Vagina (tissue), 2 donors: ENCODE results near the gene NPM1. TPM values are rescaled to one million over a fixed set of nuclear protein-coding genes. Genes with fewer than 3 reads are reported as not detected.
"Not testable (repeated sequence)": the region's sequence is repeated elsewhere in the genome, so short reads cannot be mapped to it uniquely, and the experiment has no call there.

Experiments
- DNase-seq, 2 donors: peaks; one replicate each; pipeline ENCODE4 v3.0.0-alpha.2; 2017; ENCODE audit errors: extremely low spot score in 2 of 2
- H3K27ac ChIP-seq: fragments of 200-600 bp; sonication (generic); one replicate; pipeline ENCODE4 v1.5.1; 2019
- H3K27me3 ChIP-seq: fragments of 200-600 bp; sonication (generic); one replicate; pipeline ENCODE4 v1.5.1; 2019
- H3K36me3 ChIP-seq, 2 donors: fragments of 200-600 bp; sonication (generic); one replicate each; pipeline ENCODE4 v1.5.1; 2017 to 2019
- H3K4me1 ChIP-seq: fragments of 200-600 bp; sonication (generic); one replicate; pipeline ENCODE4 v1.5.1; 2019
- H3K4me3 ChIP-seq, 2 donors: fragments of 200-600 bp; sonication (generic); 1 replicate in 1 of 2; 2 replicates in 1 of 2; pipeline ENCODE4 v1.5.1; 2016 to 2019
- H3K9me3 ChIP-seq: fragments of 200-600 bp; sonication (generic); one replicate; pipeline ENCODE4 v1.5.1; 2019
- POLR2A ChIP-seq, 2 donors: fragments of 450-650 bp; IDR thresholded peaks; one replicate each; pipeline ENCODE4 v1.6.1; 2017; ENCODE audit warnings: antibody characterized with exemption in 2 of 2, mild to moderate bottlenecking in 2 of 2, moderate library complexity in 2 of 2
- POLR2AphosphoS5 ChIP-seq, 2 donors: sonication (generic); formaldehyde crosslinking; IDR thresholded peaks; one replicate each; pipeline ENCODE4 v1.9.0; 2017; ENCODE audit warnings: antibody characterized with exemption in 2 of 2, mild to moderate bottlenecking in 2 of 2, low read depth in 1 of 2; ENCODE audit not compliant: insufficient read depth in 1 of 2
- intact Hi-C: fragments of 100-400 bp; cut with DNase I; formaldehyde crosslinking; loops from one replicate; pipeline ENCODE4 v1.15.1; 2023
- total RNA-seq: library from RNA; depleted of rRNA; stranded (reverse); fragments of >200 nt; gene quantifications from one replicate; pipeline ENCODE4 v1.2.3, GENCODE V29; 2016
- TF ChIP-seq, protein P1 (sequence below), 3 experiments: fragments of 450-650 bp in 2 of 3; fragments of 200-600 bp in 1 of 3; sonication (generic) in 1 of 3; IDR thresholded peaks; one replicate each; pipeline ENCODE4 v1.5.1; 2017 to 2019; ENCODE audit warnings: antibody characterized with exemption in 3 of 3, mild to moderate bottlenecking in 2 of 3, moderate library complexity in 2 of 3

Gene NPM1
- total RNA-seq, 1 donor from 2014 or later, result 526 TPM

DNA sequence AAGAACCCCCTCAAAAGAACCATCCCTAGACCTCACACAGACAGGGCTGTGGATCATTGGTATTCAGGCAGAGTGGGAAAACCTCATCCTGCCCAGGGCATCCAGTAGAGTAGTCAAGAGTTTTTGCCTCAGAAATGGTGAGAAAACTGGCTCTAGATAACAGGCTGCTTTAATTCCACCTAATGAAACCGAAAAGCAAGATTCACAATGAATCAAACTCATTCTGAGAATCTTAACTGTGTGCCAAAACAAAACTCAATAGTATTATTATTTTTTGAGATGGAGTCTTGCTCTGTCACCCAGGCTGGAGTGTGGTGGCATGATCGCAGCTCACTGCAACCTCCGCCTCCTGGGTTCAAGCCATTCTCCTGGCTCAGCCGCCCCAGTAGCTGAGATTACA is 17.8 kb upstream of the NPM1 start:
- intact Hi-C loops, result no loop called here

DNA sequence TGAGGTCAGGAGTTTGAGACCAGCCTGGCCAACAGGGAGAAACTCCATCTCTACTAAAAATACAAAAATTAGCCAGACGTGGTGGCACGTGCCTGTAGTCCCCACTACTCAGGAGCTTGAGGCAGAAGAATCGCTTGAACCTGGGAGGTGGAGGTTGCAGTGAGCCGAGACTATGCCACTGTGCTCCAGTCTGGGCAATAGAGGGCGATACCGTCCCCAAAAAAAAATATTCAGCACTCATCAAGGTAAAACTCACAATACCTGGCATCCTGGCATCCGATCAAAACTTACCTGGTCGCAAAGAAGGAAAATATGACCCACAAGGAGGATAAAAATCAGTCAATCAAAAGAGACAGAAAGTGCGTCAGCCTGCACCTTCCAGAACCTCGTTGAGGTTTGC is 16.8 kb upstream of the NPM1 start:
- DNase-seq, H3K36me3 ChIP-seq, H3K4me1 ChIP-seq, intact Hi-C loops, H3K27ac ChIP-seq, H3K4me3 ChIP-seq, H3K27me3 ChIP-seq, H3K9me3 ChIP-seq: not testable (repeated sequence)

More for the DNA sequence above, 17.8 kb upstream of the NPM1 start:
- Histone ChIP-seq H3K27me3 (no peaks in the 10 kb centered on the region), H3K9me3 (no peaks in the 10 kb centered on the region), H3K4me1 (no peaks in the 10 kb centered on the region), H3K4me3 (no peak overlapping the region), H3K36me3 (no peaks in the 10 kb centered on the region), H3K27ac (no peak overlapping the region)
- TF ChIP-seq POLR2AphosphoS5 (IDR thresholded peaks at IDR 0.05; ENCODE audit: insufficient read depth in 1 of 2, low read depth in 1 of 2), result no peak
- TF ChIP-seq, protein P1, sequence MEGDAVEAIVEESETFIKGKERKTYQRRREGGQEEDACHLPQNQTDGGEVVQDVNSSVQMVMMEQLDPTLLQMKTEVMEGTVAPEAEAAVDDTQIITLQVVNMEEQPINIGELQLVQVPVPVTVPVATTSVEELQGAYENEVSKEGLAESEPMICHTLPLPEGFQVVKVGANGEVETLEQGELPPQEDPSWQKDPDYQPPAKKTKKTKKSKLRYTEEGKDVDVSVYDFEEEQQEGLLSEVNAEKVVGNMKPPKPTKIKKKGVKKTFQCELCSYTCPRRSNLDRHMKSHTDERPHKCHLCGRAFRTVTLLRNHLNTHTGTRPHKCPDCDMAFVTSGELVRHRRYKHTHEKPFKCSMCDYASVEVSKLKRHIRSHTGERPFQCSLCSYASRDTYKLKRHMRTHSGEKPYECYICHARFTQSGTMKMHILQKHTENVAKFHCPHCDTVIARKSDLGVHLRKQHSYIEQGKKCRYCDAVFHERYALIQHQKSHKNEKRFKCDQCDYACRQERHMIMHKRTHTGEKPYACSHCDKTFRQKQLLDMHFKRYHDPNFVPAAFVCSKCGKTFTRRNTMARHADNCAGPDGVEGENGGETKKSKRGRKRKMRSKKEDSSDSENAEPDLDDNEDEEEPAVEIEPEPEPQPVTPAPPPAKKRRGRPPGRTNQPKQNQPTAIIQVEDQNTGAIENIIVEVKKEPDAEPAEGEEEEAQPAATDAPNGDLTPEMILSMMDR (IDR thresholded peaks at IDR 0.05), result no peak
- no peak for TF ChIP-seq POLR2A (IDR thresholded peaks at IDR 0.05)
- no peak for DNase-seq

DNA sequence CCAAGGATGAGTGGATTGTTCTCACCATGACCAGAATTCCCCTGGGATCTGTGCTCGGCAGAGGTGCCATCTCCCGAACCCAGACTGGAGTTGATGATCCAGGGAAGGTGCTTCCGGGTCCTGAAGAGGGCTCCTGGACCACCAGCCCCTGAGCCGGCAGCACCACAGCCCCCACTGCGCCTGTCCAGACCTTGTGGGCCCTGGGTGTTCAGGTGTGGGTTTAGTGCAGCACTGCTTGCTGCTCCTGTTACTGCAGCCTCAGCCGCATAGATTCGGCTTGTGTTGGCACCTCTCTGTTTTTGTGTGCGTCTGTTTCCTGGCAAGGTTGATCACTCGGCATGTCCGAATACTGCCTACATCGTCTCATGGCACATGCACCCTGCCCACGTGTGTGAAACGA is 16.3 kb upstream of the NPM1 start:
- Histone ChIP-seq H3K27me3 (no peaks in the 10 kb centered on the region), H3K9me3 (no peaks in the 10 kb centered on the region), H3K36me3 (no peaks in the 10 kb centered on the region), H3K4me3 (no peak overlapping the region), H3K4me1 (no peaks in the 10 kb centered on the region), H3K27ac (no peak overlapping the region)
- DNase-seq, result no peak
- TF ChIP-seq, protein P1 (IDR thresholded peaks at IDR 0.05), result no peak
- TF ChIP-seq POLR2AphosphoS5 (IDR thresholded peaks at IDR 0.05; ENCODE audit: insufficient read depth in 1 of 2, low read depth in 1 of 2) (no peak), POLR2A (IDR thresholded peaks at IDR 0.05) (no peak)
- intact Hi-C loops, result no loop called here

DNA sequence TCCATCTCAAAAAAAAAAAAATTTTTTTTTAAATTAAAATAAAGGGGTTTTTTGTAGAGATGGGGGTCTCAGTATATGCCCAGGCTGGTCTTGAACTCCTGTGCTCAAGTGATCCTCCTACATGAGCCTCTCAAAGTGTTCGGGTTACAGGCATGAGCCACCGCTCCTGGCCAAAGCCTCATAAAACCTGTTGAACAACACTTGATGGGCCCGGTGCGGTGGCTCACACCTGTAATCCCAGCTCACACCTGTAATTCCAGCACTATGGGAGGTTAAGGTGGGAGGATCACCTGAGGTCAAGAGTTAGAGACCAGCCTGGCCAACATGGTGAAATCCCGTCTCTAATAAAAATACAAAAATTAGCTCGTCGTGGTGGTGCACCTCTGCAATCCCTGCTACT is 7.7 kb upstream of the NPM1 start:
- Histone ChIP-seq H3K9me3 (no peaks in the 10 kb centered on the region), H3K4me1 (no peaks in the 10 kb centered on the region), H3K4me3 (no peak overlapping the region), H3K36me3 (no peaks in the 10 kb centered on the region), H3K27ac (no peak overlapping the region), H3K27me3 (no peaks in the 10 kb centered on the region)
- intact Hi-C loops, result no loop called here
- TF ChIP-seq, protein P1 (IDR thresholded peaks at IDR 0.05), result no peak
- no peak for TF ChIP-seq POLR2A (IDR thresholded peaks at IDR 0.05)
- TF ChIP-seq POLR2AphosphoS5 (IDR thresholded peaks at IDR 0.05; ENCODE audit: insufficient read depth in 1 of 2, low read depth in 1 of 2), result no peak
- no peak for DNase-seq

DNA sequence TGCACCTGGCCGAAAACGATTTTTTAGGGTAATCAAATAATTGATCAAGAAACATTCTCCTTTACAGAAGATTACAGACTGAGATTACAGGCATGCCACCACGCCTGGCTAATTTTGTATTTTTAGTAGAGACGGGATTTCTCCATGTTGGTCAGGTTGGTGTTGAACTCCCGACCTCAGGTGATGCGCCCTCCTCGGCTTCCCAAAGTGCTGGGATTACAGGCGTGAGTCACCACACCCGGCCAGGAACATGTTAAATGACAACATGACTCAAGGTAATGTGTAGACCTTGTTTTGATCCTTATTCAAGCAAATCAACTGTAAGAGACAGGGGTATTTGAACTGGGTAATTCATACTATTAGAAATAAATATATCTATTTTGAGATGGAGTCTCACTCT is 3.2 kb upstream of the NPM1 start:
- DNase-seq, H3K27me3 ChIP-seq, H3K27ac ChIP-seq, intact Hi-C loops, H3K4me3 ChIP-seq, H3K9me3 ChIP-seq, H3K36me3 ChIP-seq: not testable (repeated sequence)
- peaks cover 13% of the 10 kb centered on the region for H3K4me1 ChIP-seq

DNA sequence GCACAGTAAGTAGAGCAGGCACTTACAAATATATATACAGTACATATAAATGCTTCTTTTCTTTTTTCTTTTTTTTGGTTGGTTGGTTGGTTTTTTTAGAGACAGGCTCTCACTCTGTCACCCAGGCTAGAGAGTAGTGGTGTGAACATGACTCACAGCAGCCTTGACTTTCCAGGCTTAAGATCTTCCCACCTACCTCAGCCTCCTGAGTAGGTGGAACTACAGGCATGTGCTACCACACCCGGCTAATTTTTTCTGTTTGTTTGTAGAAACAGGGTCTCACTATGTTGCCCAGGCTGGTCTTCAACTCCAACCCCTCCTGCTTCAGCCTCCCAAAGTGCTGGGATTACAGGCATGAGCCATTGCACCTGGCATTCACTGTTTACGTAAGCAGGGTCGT is 2.6 kb upstream of the NPM1 start:
- H3K4me3 ChIP-seq, H3K36me3 ChIP-seq, H3K27ac ChIP-seq, DNase-seq, H3K27me3 ChIP-seq, H3K9me3 ChIP-seq, intact Hi-C loops: not testable (repeated sequence)
- H3K4me1 ChIP-seq, result peaks cover 19% of the 10 kb centered on the region
